IMR-90 (cell line): ENCODE data around the gene MAGI1. TPM values are rescaled to one million over a fixed set of nuclear protein-coding genes. Genes with fewer than 3 reads are reported as not detected.

ENCODE experiments used
- ATAC-seq: fragments of 200-7000 bp; cut with Tn5 transposase; 2 replicates; pipeline ENCODE4 v1.9.1; 2020; ENCODE audit warnings: low read depth, mild to moderate bottlenecking, moderate library complexity
- BruUV-seq: library from RNA; stranded (reverse); fragments of 400-500 nt; replicated peaks from 2 replicates; lab custom pipeline; 2021; lab: Mats Ljungman, UMichigan
- CTCF ChIA-PET: fragments of 300-600 bp; formaldehyde crosslinking; extraction: SDS; loops from one replicate; lab custom pipeline; 2021; ENCODE audit warnings: antibody characterized with exemption; lab: Yijun Ruan, JAX
- POLR2A ChIA-PET: fragments of 300-600 bp; sonication (Branson Sonifier 250); formaldehyde crosslinking; loops from one replicate; lab custom pipeline; 2022; ENCODE audit warnings: antibody characterized with exemption; ENCODE audit not compliant: unreplicated experiment; lab: Charles Lee
- DNase-seq: peaks from one replicate; pipeline ENCODE4 v3.0.0; 2013
- H2AFZ ChIP-seq: replicated peaks from 2 replicates; pipeline ENCODE3; 2013; ENCODE audit warnings: low read length, mild to moderate bottlenecking; ENCODE audit not compliant: poor library complexity
- H2AK5ac ChIP-seq: 2 replicates; pipeline ENCODE4 v1.6.1; 2013; ENCODE audit warnings: low read depth, low read length, inconsistent platforms
- H2AK9ac ChIP-seq: replicated peaks from 2 replicates; pipeline ENCODE3; 2013; ENCODE audit warnings: mild to moderate bottlenecking, low read depth, low read length, moderate library complexity; ENCODE audit not compliant: poor library complexity
- H2BK120ac ChIP-seq: 2 replicates; pipeline ENCODE4 v1.6.1; 2013; ENCODE audit warnings: low read depth, low read length, inconsistent platforms
- H2BK15ac ChIP-seq: 3 replicates; pipeline ENCODE4 v1.6.1; 2013; ENCODE audit warnings: low read depth, low read length, inconsistent platforms
- H2BK20ac ChIP-seq: 2 replicates; pipeline ENCODE4 v1.6.1; 2013; ENCODE audit warnings: low read depth, mild to moderate bottlenecking, inconsistent platforms, low read length, moderate library complexity
- H2BK5ac ChIP-seq: 2 replicates; pipeline ENCODE4 v1.6.1; 2013; ENCODE audit warnings: mild to moderate bottlenecking, low read depth, low read length, inconsistent platforms; ENCODE audit not compliant: poor library complexity, severe bottlenecking
- H3K14ac ChIP-seq: replicated peaks from 2 replicates; pipeline ENCODE4 v1.6.1; 2013; ENCODE audit warnings: low read depth, low read length, inconsistent platforms
- H3K18ac ChIP-seq: 2 replicates; pipeline ENCODE4 v1.6.1; 2013; ENCODE audit warnings: low read depth, low read length, control low read depth
- H3K23ac ChIP-seq: 2 replicates; pipeline ENCODE4 v1.6.1; 2013; ENCODE audit warnings: low read depth, low read length, inconsistent platforms
- H3K27ac ChIP-seq: 2 replicates; pipeline ENCODE4 v1.5.1; 2013; ENCODE audit warnings: mild to moderate bottlenecking, control low read depth, low read length; ENCODE audit not compliant: insufficient read depth
- H3K27me3 ChIP-seq: 2 replicates; pipeline ENCODE4 v1.6.1; 2013; ENCODE audit warnings: low read length; ENCODE audit not compliant: control insufficient read depth, insufficient read depth
- H3K36me3 ChIP-seq: 2 replicates; pipeline ENCODE4 v1.6.1; 2013; ENCODE audit warnings: low read length, mixed read lengths; ENCODE audit not compliant: control insufficient read depth, insufficient read depth
- H3K4ac ChIP-seq: 2 replicates; pipeline ENCODE4 v1.6.1; 2013; ENCODE audit warnings: low read depth, low read length, inconsistent platforms
- H3K4me1 ChIP-seq: 2 replicates; pipeline ENCODE4 v1.6.1; 2013; ENCODE audit warnings: low read length, mixed read lengths; ENCODE audit not compliant: control insufficient read depth, insufficient read depth
- H3K4me2 ChIP-seq: 2 replicates; pipeline ENCODE4 v1.6.1; 2013; ENCODE audit warnings: low read depth, mild to moderate bottlenecking, control low read depth, low read length, moderate library complexity
- H3K4me3 ChIP-seq: 2 replicates; pipeline ENCODE4 v1.5.1; 2013; ENCODE audit warnings: low read depth, mild to moderate bottlenecking, control low read depth, low read length, moderate library complexity; ENCODE audit not compliant: insufficient read depth
- H3K56ac ChIP-seq: 2 replicates; pipeline ENCODE4 v1.6.1; 2013; ENCODE audit warnings: low read length, inconsistent platforms; ENCODE audit not compliant: insufficient read depth; ENCODE audit errors: extremely low read depth
- H3K79me1 ChIP-seq, 2 experiments: 2 replicates each; pipeline ENCODE4 v1.6.1; 2013; ENCODE audit warnings: low read length in 2 of 2, inconsistent platforms in 1 of 2, low read depth in 1 of 2
- H3K9ac ChIP-seq: 2 replicates; pipeline ENCODE4 v1.6.1; 2013; ENCODE audit warnings: low read depth, low read length, control low read depth
- H3K9me1 ChIP-seq: 2 replicates; pipeline ENCODE4 v1.6.1; 2013; ENCODE audit warnings: low read length, inconsistent platforms; ENCODE audit not compliant: insufficient read depth
- H3K9me3 ChIP-seq: 2 replicates; pipeline ENCODE4 v1.6.1; 2013; ENCODE audit warnings: low read length; ENCODE audit not compliant: control insufficient read depth, insufficient read depth
- H4K20me1 ChIP-seq: 2 replicates; pipeline ENCODE4 v1.6.1; 2013; ENCODE audit warnings: low read length, inconsistent platforms; ENCODE audit not compliant: insufficient read depth
- H4K5ac ChIP-seq: 2 replicates; pipeline ENCODE4 v1.6.1; 2013; ENCODE audit warnings: mild to moderate bottlenecking, low read depth, low read length, control low read depth
- H4K8ac ChIP-seq, 2 experiments: 2 replicates each; pipeline ENCODE4 v1.6.1; 2013; ENCODE audit warnings: low read depth in 2 of 2, low read length in 2 of 2, control low read depth in 1 of 2, inconsistent platforms in 1 of 2
- H4K91ac ChIP-seq: 2 replicates; pipeline ENCODE4 v1.6.1; 2013; ENCODE audit warnings: low read depth, low read length, inconsistent platforms; ENCODE audit not compliant: insufficient read depth
- BHLHE40 ChIP-seq: fragments of 150-350 bp; IDR thresholded peaks from 2 replicates; pipeline ENCODE4 v1.6.1; 2016; ENCODE audit warnings: mild to moderate bottlenecking, low read depth, low read length
- CEBPB ChIP-seq: IDR thresholded peaks from 2 replicates; pipeline ENCODE4 v1.6.1; 2012; ENCODE audit warnings: low read depth, low read length, improper control_type of control experiment
- CHD1 ChIP-seq: IDR thresholded peaks from 2 replicates; pipeline ENCODE4 v1.6.1; 2012; ENCODE audit warnings: low read depth, low read length, improper control_type of control experiment
- CTCF ChIP-seq: conservative IDR thresholded peaks from 2 replicates; pipeline ENCODE4 v1.5.1; 2012; ENCODE audit warnings: mild to moderate bottlenecking, low read depth, low read length, improper control_type of control experiment
- ELK1 ChIP-seq: fragments of 150-350 bp; IDR thresholded peaks from 2 replicates; pipeline ENCODE4 v1.6.1; 2016; ENCODE audit warnings: low read depth, mild to moderate bottlenecking, low read length, moderate library complexity, borderline replicate concordance
- FOS ChIP-seq: fragments of 150-350 bp; IDR thresholded peaks from 2 replicates; pipeline ENCODE4 v1.6.1; 2016; ENCODE audit warnings: low read depth, low read length
- MAFK ChIP-seq: IDR thresholded peaks from 2 replicates; pipeline ENCODE4 v1.6.1; 2012; ENCODE audit warnings: low read depth, low read length, improper control_type of control experiment
- MAZ ChIP-seq: IDR thresholded peaks from 2 replicates; pipeline ENCODE4 v1.6.1; 2012; ENCODE audit warnings: low read depth, mild to moderate bottlenecking, low read length, improper control_type of control experiment, moderate library complexity, borderline replicate concordance
- MXI1 ChIP-seq: IDR thresholded peaks from 2 replicates; pipeline ENCODE4 v1.6.1; 2012; ENCODE audit warnings: low read depth, mild to moderate bottlenecking, low read length, moderate library complexity, borderline replicate concordance
- NFE2L2 ChIP-seq: fragments of 150-350 bp; IDR thresholded peaks from 2 replicates; pipeline ENCODE4 v1.6.1; 2016; ENCODE audit warnings: low read depth, mild to moderate bottlenecking, low read length
- POLR2A ChIP-seq: IDR thresholded peaks from 2 replicates; pipeline ENCODE4 v1.6.1; 2012; ENCODE audit warnings: mild to moderate bottlenecking, low read depth, low read length
- RAD21 ChIP-seq: IDR thresholded peaks from 2 replicates; pipeline ENCODE4 v1.6.1; 2012; ENCODE audit warnings: low read length, improper control_type of control experiment
- RCOR1 ChIP-seq: IDR thresholded peaks from 2 replicates; pipeline ENCODE4 v1.6.1; 2012; ENCODE audit warnings: mild to moderate bottlenecking, low read length, improper control_type of control experiment; ENCODE audit not compliant: insufficient replicate concordance
- RFX5 ChIP-seq: IDR thresholded peaks from 2 replicates; pipeline ENCODE4 v1.8.0; 2012; ENCODE audit warnings: low read depth, mild to moderate bottlenecking, low read length, moderate library complexity
- SMC3 ChIP-seq: fragments of 150-350 bp; IDR thresholded peaks from 2 replicates; pipeline ENCODE4 v1.6.1; 2016; ENCODE audit warnings: low read depth, mild to moderate bottlenecking, antibody characterized with exemption, low read length, moderate library complexity
- USF2 ChIP-seq: fragments of 150-350 bp; IDR thresholded peaks from 2 replicates; pipeline ENCODE4 v1.6.1; 2017; ENCODE audit warnings: mild to moderate bottlenecking, antibody characterized with exemption, low read length, low read depth
- WGBS, 2 experiments: methylation state at CpG; one replicate each; pipeline versions ENCODE4 v1.1.5 to v1.1.7; 2013; ENCODE audit warnings: missing lambda C conversion rate in 2 of 2; ENCODE audit not compliant: insufficient read length in 1 of 2; ENCODE audit errors: extremely low coverage in 2 of 2; 5-methylcytosine and 5-hydroxymethylcytosine counted together
- dilution Hi-C: fragments of 300-500 bp; cut with HindIII; formaldehyde crosslinking; loops from one replicate; pipeline ENCODE4 v1.14.3; 2018; ENCODE audit warnings: low sequenced_read_pairs; ENCODE audit not compliant: unreplicated experiment
- in situ Hi-C: fragments of 300-500 bp; cut with MboI; formaldehyde crosslinking; loops from 3 replicates; pipeline ENCODE4 v1.14.3; 2019; ENCODE audit warnings: low sequenced_read_pairs, inconsistent platforms, mixed read lengths
- intact Hi-C: fragments of 100-400 bp; cut with micrococcal nuclease; formaldehyde crosslinking; loops from 2 replicates; pipeline ENCODE4 v1.10.0; 2022
- polyA plus RNA-seq, 3 experiments: library from polyadenylated mRNA; depleted of rRNA; stranded (reverse); fragments of >200 nt; gene quantifications; 2 replicates each; pipeline ENCODE4 v1.2.3, GENCODE V29; 2012; ENCODE audit warnings: low replicate concordance in 1 of 3
- total RNA-seq: library from RNA; depleted of rRNA; stranded (reverse); fragments of >200 nt; gene quantifications from 2 replicates; pipeline ENCODE4 v1.2.3, GENCODE V29; 2012

The MAGI1 gene
- total and polyA plus RNA-seq, 2 of the 4 experiments (the other 2 are of a cell fraction), result 14.5 to 24.2 TPM

- Histone ChIP-seq H3K79me1 (peaks cover 32 to 55% of the 10 kb centered on the region in 2 experiments), H2AK9ac (no peak overlapping the region), H2BK5ac (no peak overlapping the region), H3K9ac (no peak overlapping the region), H3K56ac (no peak overlapping the region), H3K14ac (no peak overlapping the region), H3K18ac (no peak overlapping the region), H2AK5ac (no peak overlapping the region), H2BK15ac (no peak overlapping the region), H3K9me3 (no peaks in the 10 kb centered on the region), H2BK20ac (no peak overlapping the region), H3K4ac (no peak overlapping the region), H3K4me2 (no peak overlapping the region), H3K27ac (no peak overlapping the region), H2AFZ (no peak overlapping the region), H3K4me1 (peaks cover 2% of the 10 kb centered on the region; the same call in 1 of the 2 replicates), H2BK120ac (no peak overlapping the region), H3K27me3 (no peaks in the 10 kb centered on the region), H4K8ac (no peak overlapping the region), H4K5ac (no peak overlapping the region), H4K20me1 (no peaks in the 10 kb centered on the region; the same call in 1 of the 2 replicates), H4K91ac (no peak overlapping the region), H3K36me3 (no peaks in the 10 kb centered on the region), H3K9me1 (peaks cover 4% of the 10 kb centered on the region; the same call in 1 of the 2 replicates), H3K4me3 (no peak overlapping the region), H3K23ac (no peak overlapping the region)
- ChIA-PET POLR2A (no interaction called here), CTCF (no interaction called here)
- intact Hi-C loops (no loop called here), dilution Hi-C loops (no loop called here), in situ Hi-C loops (no loop called here)
- TF ChIP-seq CHD1, result no peak
- no peak for TF ChIP-seq SMC3
- no peak for TF ChIP-seq POLR2A
- TF ChIP-seq CTCF, result no peak
- no peak for TF ChIP-seq MXI1
- no peak for TF ChIP-seq RCOR1
- no peak for TF ChIP-seq CEBPB
- TF ChIP-seq USF2, result no peak
- no peak for TF ChIP-seq NFE2L2
- TF ChIP-seq RFX5, result no peak
- TF ChIP-seq RAD21, result no peak
- no peak for TF ChIP-seq BHLHE40
- TF ChIP-seq MAZ, result no peak
- TF ChIP-seq ELK1, result no peak
- no peak for TF ChIP-seq FOS
- no peak for TF ChIP-seq MAFK
- ATAC-seq, result no peak
- no TSS peak for BruUV-seq
- no CpG with 5 or more reads among the region's 4 CpGs for WGBS, 2 experiments
- no peak for DNase-seq
These were observed 100.0 kb downstream of the MAGI1 start for GRCh38 chr3:65938676-65939075.
